Prostate gland (tissue), 2 donors: ENCODE measurements around the gene YTHDF1. TPM values are rescaled to one million over a fixed set of nuclear protein-coding genes. Genes with fewer than 3 reads are reported as not detected.

Experiments used
- DNase-seq: peaks from one replicate; pipeline ENCODE4 v3.0.0-alpha.2; 2019; ENCODE audit warnings: low spot score
- H3K27ac ChIP-seq, 2 donors: fragments of 200-600 bp; sonication (generic); 2 replicates each; pipeline ENCODE4 v1.5.1; 2017 to 2019
- H3K27me3 ChIP-seq: fragments of 200-600 bp; sonication (generic); replicated peaks from 2 replicates; pipeline ENCODE4 v1.5.1; 2019; ENCODE audit not compliant: insufficient read depth
- H3K36me3 ChIP-seq, 2 donors: fragments of 200-600 bp; sonication (generic); 1 replicate in 1 of 2; 2 replicates in 1 of 2; pipeline versions ENCODE4 v1.5.1 to v1.8.1; 2017 to 2019
- H3K4me1 ChIP-seq: fragments of 200-600 bp; sonication (generic); replicated peaks from 2 replicates; pipeline ENCODE4 v1.5.1; 2019
- H3K4me3 ChIP-seq, 2 donors: fragments of 200-600 bp; sonication (generic); 2 replicates each; pipeline ENCODE4 v1.5.1; 2017 to 2019
- H3K9me3 ChIP-seq: fragments of 200-600 bp; sonication (generic); 2 replicates; pipeline ENCODE4 v1.5.1; 2017
- POLR2A ChIP-seq: fragments of 450-650 bp; IDR thresholded peaks from one replicate; pipeline ENCODE4 v1.6.1; 2016; ENCODE audit warnings: antibody characterized with exemption, mild to moderate bottlenecking
- POLR2AphosphoS5 ChIP-seq: sonication (generic); formaldehyde crosslinking; IDR thresholded peaks from one replicate; pipeline ENCODE4 v1.6.1; 2017; ENCODE audit warnings: antibody characterized with exemption
- WGBS: methylation state at CpG from one replicate; pipeline ENCODE4 v1.1.5; 2018; 5-methylcytosine and 5-hydroxymethylcytosine counted together
- intact Hi-C: fragments of 100-400 bp; cut with DNase I; formaldehyde crosslinking; loops from one replicate; pipeline ENCODE4 v1.14.2; 2022
- total RNA-seq, 2 donors: library from RNA; depleted of rRNA; stranded (reverse); fragments of >200 nt; gene quantifications; one replicate each; pipeline ENCODE4 v1.1.0, GENCODE V29; 2016
- TF ChIP-seq, protein P1 (sequence below), 4 experiments: fragments of 200-600 bp in 2 of 4; fragments of 450-650 bp in 2 of 4; sonication (generic) in 2 of 4; IDR thresholded peaks; 1 replicate in 3 of 4; 2 replicates in 1 of 4; pipeline ENCODE4 v1.5.1; 2016 to 2019; ENCODE audit warnings: antibody characterized with exemption in 4 of 4, mild to moderate bottlenecking in 2 of 4, moderate library complexity in 2 of 4

The YTHDF1 gene
- total RNA-seq, 2 donors from 2014 or later, result 28.8 to 46.0 TPM

DNA sequence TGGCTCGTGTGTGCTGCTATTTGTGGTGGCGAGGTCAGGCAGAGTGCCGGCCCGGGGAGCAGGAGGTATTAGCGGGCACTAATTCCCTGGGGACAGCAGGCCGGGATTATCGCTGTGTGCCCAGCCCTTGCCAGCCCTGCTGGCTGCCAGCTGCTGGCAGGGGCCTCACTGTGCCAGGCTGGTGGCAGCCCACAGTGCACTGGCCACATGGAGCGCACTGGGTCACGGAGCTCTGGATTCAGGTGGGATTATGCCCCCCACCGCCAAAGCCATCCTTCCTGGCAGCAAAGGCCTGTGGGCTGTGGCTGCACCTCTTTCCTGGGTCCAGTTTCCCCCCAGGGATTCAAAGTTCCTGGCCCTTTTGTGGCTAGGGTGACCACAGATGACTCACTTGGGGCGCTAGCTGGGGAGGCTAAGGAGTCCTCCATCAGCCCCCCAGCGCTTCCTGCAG, 59.7 kb downstream of the YTHDF1 start:
- Histone ChIP-seq H3K27ac (no peak overlapping the region), H3K4me3 (no peak overlapping the region), H3K27me3 (peaks cover 21% of the 10 kb centered on the region), H3K9me3 (no peaks in the 10 kb centered on the region), H3K4me1 (no peaks in the 10 kb centered on the region), H3K36me3 (no peaks in the 10 kb centered on the region)
- intact Hi-C loops, result no loop called here
- no peak for DNase-seq
- TF ChIP-seq POLR2A, result no peak
- TF ChIP-seq, protein P1, sequence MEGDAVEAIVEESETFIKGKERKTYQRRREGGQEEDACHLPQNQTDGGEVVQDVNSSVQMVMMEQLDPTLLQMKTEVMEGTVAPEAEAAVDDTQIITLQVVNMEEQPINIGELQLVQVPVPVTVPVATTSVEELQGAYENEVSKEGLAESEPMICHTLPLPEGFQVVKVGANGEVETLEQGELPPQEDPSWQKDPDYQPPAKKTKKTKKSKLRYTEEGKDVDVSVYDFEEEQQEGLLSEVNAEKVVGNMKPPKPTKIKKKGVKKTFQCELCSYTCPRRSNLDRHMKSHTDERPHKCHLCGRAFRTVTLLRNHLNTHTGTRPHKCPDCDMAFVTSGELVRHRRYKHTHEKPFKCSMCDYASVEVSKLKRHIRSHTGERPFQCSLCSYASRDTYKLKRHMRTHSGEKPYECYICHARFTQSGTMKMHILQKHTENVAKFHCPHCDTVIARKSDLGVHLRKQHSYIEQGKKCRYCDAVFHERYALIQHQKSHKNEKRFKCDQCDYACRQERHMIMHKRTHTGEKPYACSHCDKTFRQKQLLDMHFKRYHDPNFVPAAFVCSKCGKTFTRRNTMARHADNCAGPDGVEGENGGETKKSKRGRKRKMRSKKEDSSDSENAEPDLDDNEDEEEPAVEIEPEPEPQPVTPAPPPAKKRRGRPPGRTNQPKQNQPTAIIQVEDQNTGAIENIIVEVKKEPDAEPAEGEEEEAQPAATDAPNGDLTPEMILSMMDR (IDR thresholded peaks at IDR 0.05), result no peak
- TF ChIP-seq POLR2AphosphoS5, result no peak
- WGBS, result 69% methylated on average over 10 of the region's 12 CpGs

DNA sequence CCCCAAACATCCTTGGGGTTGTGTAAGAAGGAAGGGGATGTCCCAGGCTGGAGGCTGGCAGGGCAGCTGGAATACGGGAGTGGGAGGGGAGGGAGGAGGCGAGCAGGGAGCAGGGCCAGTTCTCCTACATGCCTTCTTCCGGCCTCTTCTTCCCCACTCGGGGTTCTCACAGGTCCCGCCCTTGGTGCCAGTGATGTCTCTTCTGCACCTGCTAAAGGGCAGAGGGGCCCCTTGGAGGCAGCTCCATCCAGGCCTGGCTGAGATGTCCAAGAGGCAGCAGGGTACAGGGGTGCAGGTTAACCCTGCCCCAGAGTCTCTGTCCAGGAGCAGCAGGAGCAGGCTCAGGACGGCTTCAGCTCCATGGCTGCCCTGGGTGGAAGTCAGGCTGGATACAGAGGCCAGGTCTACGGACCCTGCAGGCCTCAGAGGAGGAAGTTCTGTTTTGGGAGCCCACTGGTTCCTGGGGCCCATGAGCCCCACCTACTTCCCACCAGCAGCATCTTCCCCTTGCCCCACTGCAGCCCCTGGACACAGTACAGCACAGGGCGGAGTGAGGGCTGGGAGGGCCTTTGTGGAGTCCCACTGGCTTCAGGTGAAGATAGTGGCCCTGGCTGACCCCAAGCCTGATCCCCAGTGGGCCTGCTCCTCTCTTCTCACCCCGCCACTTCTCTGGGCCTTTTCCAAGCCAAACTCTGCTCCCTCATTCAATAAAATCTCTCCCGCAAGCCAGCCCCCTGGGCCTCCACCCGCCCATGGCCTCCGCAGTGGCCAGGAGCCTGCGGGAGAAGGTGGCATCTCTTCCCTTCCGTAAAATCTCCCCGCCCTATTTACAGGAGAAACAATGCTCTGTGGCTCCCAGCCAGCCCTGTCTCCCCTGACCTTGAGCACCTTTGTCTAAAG, 60.4 kb downstream of the YTHDF1 start:
- DNase-seq, result no peak
- Histone ChIP-seq H3K9me3 (no peaks in the 10 kb centered on the region), H3K4me3 (no peak overlapping the region), H3K27me3 (peaks cover 24% of the 10 kb centered on the region), H3K36me3 (no peaks in the 10 kb centered on the region), H3K27ac (no peak overlapping the region), H3K4me1 (no peaks in the 10 kb centered on the region)
- TF ChIP-seq POLR2A, result no peak
- TF ChIP-seq, protein P1 (IDR thresholded peaks at IDR 0.05), result no peak
- intact Hi-C loops, result no loop called here
- WGBS, result 41% methylated on average over 15 of the region's 15 CpGs

DNA sequence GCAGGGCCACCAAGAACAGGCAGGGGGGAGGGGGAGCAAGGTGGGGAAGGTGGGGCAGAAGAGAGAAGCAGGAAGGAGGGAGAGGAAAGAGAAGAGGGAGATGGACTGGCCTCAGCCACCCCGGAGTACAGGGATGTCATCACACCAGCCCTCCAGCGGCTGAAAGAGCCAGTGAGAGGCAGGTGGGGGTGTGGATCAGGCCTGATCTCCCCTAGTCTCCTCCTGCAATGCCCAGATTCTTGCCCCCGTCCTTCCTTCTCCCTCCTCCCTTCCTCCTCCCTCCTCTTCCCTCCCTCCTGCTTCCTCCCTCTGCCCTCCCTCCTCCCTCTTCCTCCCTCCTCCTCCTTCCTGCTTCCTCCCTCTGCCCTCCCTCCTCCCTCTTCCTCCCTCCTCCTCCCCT, 61.5 kb downstream of the YTHDF1 start:
- intact Hi-C loops, result no loop called here

DNA sequence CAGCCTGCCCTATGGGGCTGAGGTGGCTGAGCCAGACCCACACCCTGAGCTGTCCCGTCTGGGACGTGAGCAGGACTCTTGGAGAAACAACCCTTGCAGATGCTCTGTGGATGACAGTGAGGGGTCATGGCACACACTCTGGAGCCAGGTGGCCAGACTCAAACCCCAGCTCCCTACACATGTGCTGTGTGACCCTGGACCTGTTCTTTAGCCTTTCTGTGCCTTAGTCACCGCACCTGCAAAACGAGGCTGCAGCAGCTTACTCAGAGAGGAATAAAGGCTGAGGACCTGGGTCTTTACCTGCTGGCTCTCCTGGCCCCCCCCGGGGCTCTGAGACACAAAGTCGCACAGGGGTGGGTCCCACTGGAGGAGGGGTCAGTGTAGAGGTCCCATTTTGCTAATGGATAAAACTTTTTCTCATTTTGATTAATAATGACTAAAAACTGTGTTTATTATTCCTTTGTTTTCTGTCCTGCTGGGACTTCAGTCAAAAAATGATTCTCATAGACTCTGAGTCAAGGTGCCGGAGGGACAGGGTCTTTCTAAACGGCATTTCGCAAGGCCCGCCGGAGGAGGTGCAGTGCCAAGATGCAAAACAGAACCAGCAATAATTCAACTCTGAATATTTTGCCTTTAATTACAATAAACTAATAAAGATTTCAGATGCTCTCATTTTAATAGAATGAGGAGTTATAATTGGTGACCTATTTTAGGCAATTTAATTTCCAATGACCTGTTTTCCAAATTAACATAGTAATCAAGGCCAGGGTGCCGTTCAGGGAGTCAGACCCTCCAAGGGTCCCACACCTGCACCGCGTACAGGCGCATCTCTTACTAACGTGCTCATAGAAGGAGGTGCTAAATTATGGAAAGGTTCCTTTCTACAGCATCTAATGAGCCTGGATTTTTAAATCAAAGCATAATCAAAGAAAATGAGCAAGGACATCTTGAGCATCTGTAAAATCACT, 62.4 kb downstream of the YTHDF1 start:
- H3K27me3 ChIP-seq, result peaks cover 21% of the 10 kb centered on the region
- no peak for DNase-seq
- no peaks in the 10 kb centered on the region for H3K9me3 ChIP-seq
- no peaks in the 10 kb centered on the region for H3K36me3 ChIP-seq
- intact Hi-C loops, result no loop called here
- H3K27ac ChIP-seq, result no peak overlapping the region
- H3K4me3 ChIP-seq, result no peak overlapping the region
- no peaks in the 10 kb centered on the region for H3K4me1 ChIP-seq
- WGBS, result 70% methylated on average over 16 of the region's 16 CpGs
- TF ChIP-seq POLR2AphosphoS5 (no peak), POLR2A (no peak)
- TF ChIP-seq, protein P1 (IDR thresholded peaks at IDR 0.05), result no peak

More for the DNA sequence above, 61.5 kb downstream of the YTHDF1 start:
- Histone ChIP-seq H3K27me3 (peaks cover 24% of the 10 kb centered on the region), H3K4me1 (no peaks in the 10 kb centered on the region), H3K4me3 (no peak overlapping the region), H3K27ac (no peak overlapping the region), H3K9me3 (no peaks in the 10 kb centered on the region), H3K36me3 (no peaks in the 10 kb centered on the region)
- no peak for DNase-seq
- WGBS, result 16% methylated on average over 3 of the region's 3 CpGs
- TF ChIP-seq POLR2A (no peak), POLR2AphosphoS5 (no peak)
- TF ChIP-seq, protein P1 (IDR thresholded peaks at IDR 0.05), result no peak
